Stomach (tissue), 9 donors: ENCODE measurements around the gene U2AF1. TPM values are rescaled to one million over a fixed set of nuclear protein-coding genes. Genes with fewer than 3 reads are reported as not detected.
"Not testable (repeated sequence)": the region's sequence is repeated elsewhere in the genome, so short reads cannot be mapped to it uniquely, and the experiment has no call there.

Experiments used
- DNase-seq, 2 donors: peaks; one replicate each; pipeline versions ENCODE4 v3.0.0 to v3.0.0-alpha.2; 2013 to 2019
- H3K27ac ChIP-seq, 5 donors: fragments of 200-600 bp in 4 of 5; sonication (generic) in 4 of 5; one replicate each; pipeline ENCODE4 v1.5.1; 2013 to 2019; ENCODE audit warnings: mild to moderate bottlenecking in 1 of 5, moderate library complexity in 1 of 5
- H3K27me3 ChIP-seq, 3 donors: fragments of 200-600 bp; sonication (generic); one replicate each; pipeline ENCODE4 v1.5.1; 2017 to 2019; ENCODE audit warnings: mixed run types in 1 of 3
- H3K36me3 ChIP-seq, 4 donors: fragments of 200-600 bp; sonication (generic); 1 replicate in 3 of 4; 2 replicates in 1 of 4; pipeline ENCODE4 v1.5.1; 2016 to 2019
- H3K4me1 ChIP-seq, 4 donors: fragments of 200-600 bp; sonication (generic); one replicate each; pipeline ENCODE4 v1.5.1; 2016 to 2019
- H3K4me3 ChIP-seq, 4 donors: fragments of 200-600 bp; sonication (generic) in 3 of 4; one replicate each; pipeline ENCODE4 v1.5.1; 2016 to 2019; ENCODE audit warnings: mild to moderate bottlenecking in 1 of 4
- H3K9me3 ChIP-seq, 4 donors: fragments of 200-600 bp; sonication (generic); one replicate each; pipeline ENCODE4 v1.5.1; 2016 to 2019
- WGBS, 5 donors: extraction: QIAGEN DNeasy Blood & Tissue Kit in 3 of 5; methylation state at CpG; one replicate each; pipeline versions ENCODE4 v1.1.5 to v1.1.7; 2013 to 2018; 5-methylcytosine and 5-hydroxymethylcytosine counted together
- intact Hi-C: fragments of 100-400 bp; cut with DNase I; formaldehyde crosslinking; loops from one replicate; pipeline ENCODE4 v1.15.1; 2023; ENCODE audit warnings: low total_unique reads
- polyA plus RNA-seq, 3 donors: library from polyadenylated mRNA; stranded (reverse); fragments of 200-250 nt; gene quantifications; one replicate each; pipeline ENCODE4 v1.2.3, GENCODE V29; 2013
- total RNA-seq, 5 donors: library from RNA; depleted of rRNA; stranded (reverse); fragments of >200 nt; gene quantifications; one replicate each; pipeline versions ENCODE4 v1.1.0 to v1.2.3, GENCODE V29; 2014 to 2016
- donor health status: healthy with polysubstance abuse.
- donor health status: Bipolar disorder and iron deficiency.
- donor health status: healthy.

Gene U2AF1
- total and polyA plus RNA-seq, 8 donors: 16.1 to 170 (median 40.3) TPM

DNA sequence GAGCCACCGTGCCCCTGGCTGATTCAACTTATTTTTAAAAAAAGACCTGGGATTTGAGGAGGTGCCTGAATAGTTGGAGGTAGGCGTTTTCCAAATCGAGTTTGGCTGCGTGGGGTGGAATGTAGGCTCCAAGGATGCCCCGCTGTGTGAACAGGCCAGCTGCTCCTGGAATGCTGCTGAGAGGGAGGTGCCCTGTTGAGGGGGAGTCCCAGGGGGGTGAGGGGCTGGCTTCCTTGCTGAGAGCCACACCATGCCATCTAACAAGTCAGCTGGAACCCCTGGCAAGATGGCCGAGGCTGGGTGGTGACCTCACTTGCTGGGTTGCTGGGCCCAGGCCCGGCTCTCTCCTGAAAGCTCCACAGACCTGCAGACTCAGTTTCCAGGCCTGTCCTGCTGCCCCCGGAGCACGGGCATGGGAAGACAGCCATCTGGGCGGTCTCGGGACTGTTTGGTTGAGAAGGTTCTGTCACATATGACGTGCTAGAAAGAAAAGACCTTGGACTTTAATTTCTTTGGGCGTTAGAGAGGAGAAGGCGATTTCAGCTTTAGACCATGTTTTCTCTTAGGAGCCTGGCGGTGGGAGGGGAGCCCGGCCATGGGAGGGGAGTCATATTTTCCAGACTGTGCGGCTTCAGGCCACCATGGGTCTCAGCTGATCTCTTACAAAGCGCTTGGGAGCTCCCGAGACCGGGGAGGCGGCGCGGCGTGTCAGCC is 24.6 kb downstream of the U2AF1 start:
- H3K4me3 ChIP-seq, intact Hi-C loops, DNase-seq, H3K36me3 ChIP-seq, H3K27me3 ChIP-seq, H3K27ac ChIP-seq, H3K4me1 ChIP-seq, H3K9me3 ChIP-seq: not testable (repeated sequence)
- WGBS, 5 donors: no CpG with 5 or more reads among the region's 24 CpGs

DNA sequence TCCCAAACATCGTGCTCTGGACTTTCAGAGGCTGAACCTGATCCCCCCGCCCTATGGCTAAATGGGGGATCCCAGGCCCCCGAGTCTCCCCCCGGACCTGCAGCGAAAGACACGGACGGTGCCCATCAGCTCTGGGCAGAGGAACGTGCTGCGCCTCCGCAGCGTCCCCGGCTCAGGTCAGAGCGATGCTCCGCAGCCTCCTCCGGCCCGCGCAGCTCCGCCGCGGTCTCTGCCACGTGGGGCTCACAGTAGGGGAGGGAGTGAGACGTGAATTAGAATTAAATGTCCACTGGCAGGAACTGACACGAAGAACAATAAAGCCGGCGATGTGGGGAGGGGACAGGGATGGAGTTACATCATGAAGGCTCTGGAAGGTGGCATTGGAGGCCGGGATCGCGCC is 30.7 kb downstream of the U2AF1 start:
- H3K36me3 ChIP-seq, H3K27me3 ChIP-seq, DNase-seq, H3K4me1 ChIP-seq, intact Hi-C loops, H3K4me3 ChIP-seq, H3K27ac ChIP-seq, H3K9me3 ChIP-seq: not testable (repeated sequence)
- 9 to 52% (median 19%) methylated on average over 3 to 13 of the region's 28 CpGs; no CpG with 5 or more reads in 1 of the 5 donors for WGBS, 5 donors

DNA sequence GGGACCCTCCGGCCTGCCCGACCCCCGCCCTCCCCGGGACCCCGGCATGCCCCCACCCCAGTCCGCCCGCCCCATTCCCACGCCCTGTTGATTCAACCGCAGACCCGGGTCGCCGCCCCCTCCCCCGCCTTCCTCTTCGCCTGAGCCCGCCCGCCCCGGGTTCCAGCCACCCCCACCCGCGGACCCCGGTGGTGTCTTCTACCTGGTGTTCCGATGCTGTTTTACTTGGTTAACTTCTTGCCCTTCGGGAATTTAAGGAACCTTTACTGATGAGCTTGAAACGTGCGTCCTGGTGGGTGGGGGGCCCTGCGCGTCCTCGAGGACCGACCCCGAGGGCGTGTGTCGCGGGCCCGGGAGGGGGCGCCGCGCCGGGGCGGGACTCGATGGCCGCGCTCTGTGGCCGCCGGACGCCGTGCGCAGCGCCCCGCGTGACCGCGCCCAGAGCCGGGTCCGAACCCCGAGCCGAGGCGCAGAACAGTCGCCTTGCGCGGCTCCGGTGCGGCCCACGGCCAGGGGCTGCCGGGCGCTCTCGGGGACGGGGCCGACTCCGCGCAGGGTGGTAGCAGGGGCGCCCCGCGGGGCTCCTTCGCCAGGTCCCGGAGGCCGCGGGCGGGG is 31.2 kb downstream of the U2AF1 start:
- DNase-seq, H3K27ac ChIP-seq, H3K27me3 ChIP-seq, H3K4me3 ChIP-seq, H3K9me3 ChIP-seq, H3K4me1 ChIP-seq, intact Hi-C loops, H3K36me3 ChIP-seq: not testable (repeated sequence)
- no CpG with 5 or more reads among the region's 77 CpGs for WGBS, 5 donors

DNA sequence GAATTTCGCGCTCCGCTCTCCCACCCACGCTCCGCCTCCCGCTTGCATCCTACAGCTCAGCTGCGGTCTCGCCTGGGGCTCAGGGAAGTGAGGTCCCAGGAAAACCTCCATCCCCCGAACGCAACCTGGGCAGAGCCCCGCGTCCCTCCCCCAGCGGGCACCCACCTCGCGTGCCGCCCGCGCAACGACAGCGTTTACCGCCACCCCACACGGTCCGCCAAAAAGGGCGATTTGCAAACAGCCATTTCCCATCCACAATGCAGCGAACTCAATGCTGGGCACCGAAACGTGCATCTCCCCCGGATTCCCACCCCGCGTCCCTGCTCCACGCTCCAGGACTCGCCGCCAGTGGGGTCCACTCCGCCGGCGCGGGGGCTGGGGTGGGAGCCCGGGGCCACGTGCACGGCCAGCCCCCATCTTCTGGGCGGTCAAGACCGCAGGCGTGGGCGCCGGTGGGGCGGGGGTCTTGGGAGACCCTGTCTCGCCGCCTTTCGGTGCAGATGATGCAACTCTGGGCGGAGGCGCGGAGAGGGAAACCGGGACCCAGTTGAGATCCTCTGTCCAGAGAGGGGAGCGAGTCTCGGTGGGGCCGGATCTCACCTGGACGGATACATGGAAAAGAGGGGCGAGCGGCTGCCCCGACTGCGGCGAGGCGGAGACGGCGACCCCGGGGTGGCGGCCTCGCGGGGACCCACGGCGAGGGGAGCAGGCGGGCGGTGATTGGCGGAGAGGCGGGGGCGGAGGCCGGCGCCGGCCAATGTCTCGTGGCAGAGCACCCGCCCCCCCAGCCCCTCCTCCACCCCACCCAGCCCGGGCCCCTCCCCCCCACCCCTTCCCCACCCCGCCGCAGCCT is 32.0 kb downstream of the U2AF1 start, which contains the start of gene CBS:
CBS (minus strand) TSS at position 666 of the 853 bp plus-strand sequence. CDS start 3,642 bp downstream, outside the sequence.
- H3K4me1 ChIP-seq, DNase-seq, H3K27me3 ChIP-seq, intact Hi-C loops, H3K27ac ChIP-seq, H3K36me3 ChIP-seq, H3K9me3 ChIP-seq, H3K4me3 ChIP-seq: not testable (repeated sequence)
- WGBS, 5 donors: no CpG with 5 or more reads among the region's 84 CpGs

DNA sequence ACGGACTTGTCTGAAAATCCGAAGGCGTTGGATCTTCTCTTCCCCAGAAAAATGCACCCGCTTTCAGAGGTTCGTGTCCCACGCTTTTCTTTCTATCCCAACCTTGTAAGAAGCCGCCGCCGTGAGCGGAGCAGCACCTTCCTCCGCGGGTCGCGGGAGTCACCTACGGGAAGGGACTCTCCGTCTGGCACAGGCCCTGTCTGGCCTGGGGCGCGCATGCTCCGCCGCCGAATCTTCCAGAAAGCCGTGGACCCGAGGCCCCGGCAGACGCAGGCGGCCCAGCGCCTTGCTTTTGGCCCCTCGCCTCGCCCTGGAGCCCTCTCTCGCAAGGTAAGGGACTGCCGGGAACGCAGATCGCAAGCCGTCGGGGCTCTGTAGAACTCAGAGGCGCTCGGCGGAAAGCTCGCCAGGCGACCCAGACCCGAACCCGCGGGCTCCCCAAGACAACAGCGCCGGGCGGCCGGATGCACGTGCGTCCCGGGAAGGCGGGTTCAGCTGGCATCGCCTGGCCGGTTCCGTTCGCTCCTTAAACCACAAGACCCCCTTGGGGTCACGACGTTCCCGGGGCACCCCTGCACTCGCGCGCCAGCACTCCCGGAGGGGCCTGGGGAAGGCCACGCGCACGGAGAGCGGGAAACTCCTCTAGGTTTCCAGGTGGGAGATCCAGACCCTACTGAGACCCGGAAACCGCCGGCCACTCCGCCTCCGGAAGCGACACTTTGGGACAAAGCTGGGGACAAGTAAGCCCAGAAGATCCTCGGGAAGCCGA is 32.8 kb downstream of the U2AF1 start:
- whole genome bisulfite sequencing, 5 donors: no CpG with 5 or more reads among the region's 74 CpGs
- intact Hi-C loops, H3K4me3 ChIP-seq: not testable (repeated sequence)

DNA sequence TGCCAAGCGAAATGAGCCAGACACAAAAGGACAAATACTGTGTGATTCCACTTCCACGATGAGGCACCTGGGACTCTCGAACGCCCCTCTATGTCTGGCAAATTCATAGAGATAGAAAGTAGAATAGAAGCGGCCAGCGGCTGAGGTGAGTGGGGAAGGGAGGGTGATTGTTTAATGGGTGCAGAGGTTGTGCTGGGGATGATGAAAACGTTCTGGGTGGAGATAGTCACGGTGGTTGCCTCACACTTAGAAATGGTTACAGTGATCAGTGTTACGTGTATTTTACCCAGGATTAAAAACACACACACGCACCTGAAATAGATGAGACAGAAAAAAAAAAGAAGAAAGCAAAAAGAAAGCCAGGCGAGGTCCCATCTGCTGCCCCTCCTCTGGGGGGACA is 34.6 kb downstream of the U2AF1 start:
- H3K27me3 ChIP-seq, H3K4me3 ChIP-seq, intact Hi-C loops, H3K9me3 ChIP-seq, H3K4me1 ChIP-seq, H3K36me3 ChIP-seq, DNase-seq, H3K27ac ChIP-seq: not testable (repeated sequence)
- no CpG with 5 or more reads among the region's 11 CpGs for WGBS, 5 donors

More for the DNA sequence above, 32.8 kb downstream of the U2AF1 start:
- not testable (repeated sequence) for H3K4me1 ChIP-seq, H3K9me3 ChIP-seq, H3K36me3 ChIP-seq, DNase-seq, H3K27me3 ChIP-seq, H3K27ac ChIP-seq

DNA sequence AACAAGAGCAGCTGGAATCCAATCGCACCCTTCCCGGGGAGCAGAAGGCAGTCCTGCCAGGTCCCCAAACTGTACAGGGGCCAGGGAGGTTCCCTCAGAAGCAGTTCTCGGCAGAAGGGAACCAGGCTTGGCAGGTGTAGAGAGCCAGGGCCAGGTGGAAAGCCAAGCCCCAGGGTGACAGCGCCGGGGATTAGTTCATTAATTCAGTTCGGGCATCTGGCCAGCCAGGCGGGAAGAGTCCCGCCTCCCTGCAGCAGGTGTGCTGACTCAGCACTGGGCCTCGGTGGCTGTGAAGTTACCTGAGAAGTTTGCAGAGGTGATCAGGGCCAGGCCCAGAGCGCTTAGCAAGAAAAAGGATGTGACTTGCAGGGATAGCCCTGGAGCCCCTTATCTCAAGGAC is 37.7 kb downstream of the U2AF1 start:
- not testable (repeated sequence) for H3K4me3 ChIP-seq

DNA sequence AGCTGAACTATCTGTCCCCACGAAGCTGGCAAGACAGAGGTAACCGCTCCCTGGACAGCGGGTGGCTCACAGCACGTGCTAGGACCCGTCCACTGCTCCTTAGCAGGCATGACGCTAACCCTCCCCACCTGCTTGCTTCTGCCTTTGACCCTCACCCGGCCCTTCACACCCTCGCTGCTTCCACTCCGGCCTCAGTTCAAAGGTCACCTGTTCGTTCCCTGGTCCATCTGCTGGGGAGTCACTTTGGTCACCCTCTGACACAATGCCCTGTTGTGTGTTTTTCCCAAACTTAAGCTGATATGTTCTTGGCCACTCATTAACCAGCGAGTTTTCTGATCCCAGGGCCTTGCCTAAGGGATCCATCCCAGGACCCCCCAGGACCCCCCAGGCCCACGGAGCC is 39.3 kb downstream of the U2AF1 start:
- WGBS, 5 donors: 39 to 60% (median 49%) methylated on average over 1 to 4 of the region's 12 CpGs; no CpG with 5 or more reads in 1 of the 5 donors
- H3K9me3 ChIP-seq, H3K27ac ChIP-seq, H3K4me3 ChIP-seq, H3K4me1 ChIP-seq, intact Hi-C loops, H3K27me3 ChIP-seq, H3K36me3 ChIP-seq, DNase-seq: not testable (repeated sequence)

More for the DNA sequence above, 37.7 kb downstream of the U2AF1 start:
- H3K27me3 ChIP-seq, H3K4me1 ChIP-seq, H3K9me3 ChIP-seq, DNase-seq, intact Hi-C loops, H3K36me3 ChIP-seq, H3K27ac ChIP-seq: not testable (repeated sequence)
- no CpG with 5 or more reads among the region's 10 CpGs for WGBS, 5 donors

DNA sequence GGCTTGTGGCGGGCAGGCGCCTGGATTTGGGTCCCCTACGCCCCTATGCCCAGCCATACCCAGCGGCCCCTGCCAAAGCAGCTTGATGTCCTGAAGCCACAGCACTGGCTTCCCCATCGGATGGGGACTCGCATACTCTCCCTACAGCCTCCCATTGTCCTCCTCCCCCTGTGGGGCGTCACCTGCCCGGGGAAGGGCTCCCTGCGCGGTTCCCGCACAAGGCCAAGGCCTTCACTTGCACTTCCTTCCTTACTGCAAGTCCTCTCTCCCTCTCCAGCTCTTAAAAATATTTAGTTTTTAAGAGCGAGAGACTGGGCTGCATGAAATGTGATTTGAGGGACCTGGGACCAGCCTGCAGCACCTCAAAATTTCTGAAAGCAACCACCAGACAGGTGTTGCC is 40.7 kb downstream of the U2AF1 start:
- H3K36me3 ChIP-seq, H3K4me3 ChIP-seq, H3K4me1 ChIP-seq, DNase-seq, H3K27ac ChIP-seq, H3K9me3 ChIP-seq, H3K27me3 ChIP-seq, intact Hi-C loops: not testable (repeated sequence)
- WGBS, 5 donors: 86 to 100% (median 92%) methylated on average over 1 to 8 of the region's 12 CpGs

DNA sequence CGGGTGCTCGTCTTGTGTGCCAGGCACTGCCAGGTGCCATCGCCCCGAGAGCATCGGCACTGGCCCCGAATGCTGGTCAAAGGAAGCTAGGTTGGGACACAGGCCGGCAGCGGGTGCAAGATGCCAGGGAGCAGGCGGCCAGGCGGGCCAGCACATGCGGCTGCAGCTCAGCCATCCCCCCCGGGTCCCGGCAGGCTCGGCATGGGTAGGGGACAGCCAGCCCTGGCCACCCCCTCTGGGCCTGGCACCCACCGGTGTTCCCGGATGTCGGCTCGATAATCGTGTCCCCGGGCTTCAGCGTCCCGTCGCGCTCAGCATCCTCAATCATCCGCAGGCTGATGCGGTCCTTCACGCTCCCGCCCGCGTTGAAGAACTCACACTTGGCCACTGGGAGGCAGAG is 41.4 kb downstream of the U2AF1 start:
- H3K36me3 ChIP-seq, H3K27ac ChIP-seq, H3K4me1 ChIP-seq, DNase-seq, intact Hi-C loops, H3K9me3 ChIP-seq, H3K27me3 ChIP-seq, H3K4me3 ChIP-seq: not testable (repeated sequence)
- 87 to 96% (median 95%) methylated on average over 4 to 16 of the region's 30 CpGs; no CpG with 5 or more reads in 2 of the 5 donors for WGBS, 5 donors

DNA sequence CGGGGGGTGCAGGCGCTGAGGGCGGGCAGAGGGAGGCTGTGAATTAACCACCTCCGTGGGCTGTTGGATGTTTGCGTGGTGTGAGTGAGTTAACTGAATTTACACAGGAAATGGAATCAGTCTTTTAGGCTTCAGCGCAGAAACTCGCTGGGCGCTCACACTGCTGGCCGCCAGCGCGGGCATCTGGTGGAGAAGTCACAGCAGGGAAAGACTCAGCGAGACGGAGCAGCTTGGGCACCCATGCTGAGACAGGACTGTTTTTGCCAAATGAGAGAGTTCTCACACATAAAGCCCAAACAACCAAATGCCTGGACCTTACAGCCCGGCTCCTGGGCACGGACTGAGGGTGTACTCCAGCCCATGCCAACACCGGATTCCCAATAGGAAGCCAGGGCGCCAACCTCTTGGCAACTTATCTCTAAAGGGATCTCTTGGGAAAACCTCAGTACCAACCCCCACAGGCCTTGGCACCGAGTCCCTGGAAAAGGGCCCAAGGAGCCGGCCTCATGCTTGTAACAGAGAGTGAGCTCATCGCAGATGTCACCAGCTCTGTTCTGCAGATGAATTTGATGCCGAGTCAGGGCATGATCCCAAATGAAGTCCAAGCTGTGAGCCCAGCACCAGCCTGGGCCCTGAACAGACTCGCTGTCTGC is 43.0 kb downstream of the U2AF1 start:
- intact Hi-C loops, H3K36me3 ChIP-seq: not testable (repeated sequence)
- WGBS, 5 donors: no CpG with 5 or more reads among the region's 22 CpGs

More for the DNA sequence above, 43.0 kb downstream of the U2AF1 start:
- not testable (repeated sequence) for H3K27ac ChIP-seq, H3K27me3 ChIP-seq, H3K4me3 ChIP-seq, DNase-seq, H3K4me1 ChIP-seq, H3K9me3 ChIP-seq
